ENCODE results near the gene CDR2L.
A peak's percentile ranks its signal among the peaks of the same experiment; 100 is the strongest.
"Not testable (repeated sequence)": the region's sequence is repeated elsewhere in the genome, so short reads cannot be mapped to it uniquely, and the experiment has no call there.

The CDR2L gene

GRCh38 chr17:75020331-75021110 lies 33.1 kb downstream of the CDR2L start:
- TF ChIP-seq CTCF (IDR thresholded peaks at IDR 0.05; ENCODE audit: insufficient read depth, low read length, poor library complexity, severe bottlenecking), result no peak
- Histone ChIP-seq H3K36me3 (ENCODE audit: control insufficient read depth, insufficient read depth, low read length) (peaks cover 21% of the 10 kb centered on the region), H3K4me3 (replicated peaks; ENCODE audit: low read depth, low read length) (no peak overlapping the region), H3K27me3 (replicated peaks; ENCODE audit: control insufficient read depth, insufficient read depth, low read length) (no peaks in the 10 kb centered on the region)
- DNase-seq (ENCODE audit: extremely low read depth, insufficient read length), result no peak

- Histone ChIP-seq H3K36me3 (ENCODE audit: control insufficient read depth, insufficient read depth, low read length) (peaks cover 16% of the 10 kb centered on the region), H3K4me3 (replicated peaks; ENCODE audit: low read depth, low read length) (no peak overlapping the region), H3K27me3 (replicated peaks; ENCODE audit: control insufficient read depth, insufficient read depth, low read length) (no peaks in the 10 kb centered on the region)
- DNase-seq (ENCODE audit: extremely low read depth, insufficient read length), result no peak
- no peak for TF ChIP-seq CTCF (IDR thresholded peaks at IDR 0.05; ENCODE audit: insufficient read depth, low read length, poor library complexity, severe bottlenecking)
These were observed 37.4 kb downstream of the CDR2L start for GRCh38 chr17:75024686-75025397.

GRCh38 chr17:75025398-75025734 lies 37.9 kb downstream of the CDR2L start:
- DNase-seq (ENCODE audit: extremely low read depth, insufficient read length); H3K27me3 ChIP-seq (replicated peaks; ENCODE audit: control insufficient read depth, insufficient read depth, low read length); H3K4me3 ChIP-seq (replicated peaks; ENCODE audit: low read depth, low read length): not testable (repeated sequence)
- peaks cover 16% of the 10 kb centered on the region for H3K36me3 ChIP-seq (ENCODE audit: control insufficient read depth, insufficient read depth, low read length)

GRCh38 chr17:75026650-75027049 lies 39.2 kb downstream of the CDR2L start:
- not testable (repeated sequence) for H3K27me3 ChIP-seq (replicated peaks; ENCODE audit: control insufficient read depth, insufficient read depth, low read length); H3K4me3 ChIP-seq (replicated peaks; ENCODE audit: low read depth, low read length); H3K36me3 ChIP-seq (ENCODE audit: control insufficient read depth, insufficient read depth, low read length); DNase-seq (ENCODE audit: extremely low read depth, insufficient read length)

- H3K36me3 ChIP-seq (ENCODE audit: control insufficient read depth, insufficient read depth, low read length), result no peaks in the 10 kb centered on the region
- DNase-seq (ENCODE audit: extremely low read depth, insufficient read length), result no peak
- no peak overlapping the region for H3K4me3 ChIP-seq (replicated peaks; ENCODE audit: low read depth, low read length)
- no peak for TF ChIP-seq CTCF (IDR thresholded peaks at IDR 0.05; ENCODE audit: insufficient read depth, low read length, poor library complexity, severe bottlenecking)
- H3K27me3 ChIP-seq (replicated peaks; ENCODE audit: control insufficient read depth, insufficient read depth, low read length), result no peaks in the 10 kb centered on the region
These were observed 42.7 kb downstream of the CDR2L start for GRCh38 chr17:75030161-75030560.

GRCh38 chr17:75031972-75032719 lies 44.7 kb downstream of the CDR2L start:
- H3K4me3 ChIP-seq (replicated peaks; ENCODE audit: low read depth, low read length), result peak overlapping the region; percentile 74
- no peak for DNase-seq (ENCODE audit: extremely low read depth, insufficient read length)
- TF ChIP-seq CTCF (IDR thresholded peaks at IDR 0.05; ENCODE audit: insufficient read depth, low read length, poor library complexity, severe bottlenecking), result no peak
- H3K36me3 ChIP-seq (ENCODE audit: control insufficient read depth, insufficient read depth, low read length), result no peaks in the 10 kb centered on the region; the same call in 1 of the 2 replicates
- no peaks in the 10 kb centered on the region for H3K27me3 ChIP-seq (replicated peaks; ENCODE audit: control insufficient read depth, insufficient read depth, low read length)

Measured in GM06990 (cell line).